Erythroblast (primary cell): ENCODE measurements around the gene CHTF18.
"Not testable (repeated sequence)": the region's sequence is repeated elsewhere in the genome, so short reads cannot be mapped to it uniquely, and the experiment has no call there.

Source experiments
- DNase-seq, 2 experiments: peaks; one replicate each; lab custom pipeline; 2025; lab: John Stamatoyannopoulos, UW
- GATA1 ChIP-seq: IDR thresholded peaks from 2 replicates; pipeline ENCODE4 v1.6.1; 2011; ENCODE audit warnings: low read depth, mild to moderate bottlenecking, control low read depth, low read length, moderate library complexity
- POLR2A ChIP-seq: IDR thresholded peaks from 2 replicates; pipeline ENCODE4 v1.6.1; 2011; ENCODE audit warnings: mild to moderate bottlenecking, low read length

The CHTF18 gene

GRCh38 chr16:804193-805048 is 16.0 kb downstream of the CHTF18 start:
- no peak for DNase-seq
- TF ChIP-seq POLR2A = no peak
- no peak for TF ChIP-seq GATA1

- no peak for DNase-seq
- no peak for TF ChIP-seq POLR2A
- no peak for TF ChIP-seq GATA1
These were observed 17.1 kb downstream of the CHTF18 start for GRCh38 chr16:805474-805873.

GRCh38 chr16:807347-808084 is 19.1 kb downstream of the CHTF18 start:
- TF ChIP-seq GATA1 (no peak), POLR2A (peak; percentile 85)

GRCh38 chr16:808085-808386 is 19.6 kb downstream of the CHTF18 start:
- TF ChIP-seq GATA1 = no peak
- TF ChIP-seq POLR2A = no peak
- DNase-seq = no peak

More at GRCh38 chr16:807347-808084, 19.1 kb downstream of the CHTF18 start:
- peak; percentile 92 to 93 for DNase-seq

GRCh38 chr16:813204-813915 is 24.9 kb downstream of the CHTF18 start:
- DNase-seq = peak; percentile 32 to 41
- TF ChIP-seq GATA1 (no peak), POLR2A (no peak)

- DNase-seq = no peak
- no peak for TF ChIP-seq GATA1
- no peak for TF ChIP-seq POLR2A
These were observed 25.5 kb downstream of the CHTF18 start for GRCh38 chr16:813916-814412.

GRCh38 chr16:814974-815373 is 26.6 kb downstream of the CHTF18 start:
- DNase-seq = no peak
- no peak for TF ChIP-seq GATA1
- no peak for TF ChIP-seq POLR2A

- DNase-seq = no peak
These were observed 27.4 kb downstream of the CHTF18 start for GRCh38 chr16:815861-816260.

GRCh38 chr16:817001-817906 is 28.8 kb downstream of the CHTF18 start:
- TF ChIP-seq POLR2A (no peak), GATA1 (no peak)
- DNase-seq = no peak

More at GRCh38 chr16:815861-816260, 27.4 kb downstream of the CHTF18 start:
- TF ChIP-seq POLR2A (no peak), GATA1 (no peak)

- no peak for DNase-seq
- TF ChIP-seq GATA1 (no peak), POLR2A (no peak)
These were observed 29.7 kb downstream of the CHTF18 start for GRCh38 chr16:818132-818531.

GRCh38 chr16:818592-818991 is 30.2 kb downstream of the CHTF18 start:
- TF ChIP-seq GATA1 = no peak
- TF ChIP-seq POLR2A = no peak
- no peak for DNase-seq

GRCh38 chr16:819336-820043 is 31.1 kb downstream of the CHTF18 start:
- DNase-seq = no peak
- no peak for TF ChIP-seq POLR2A
- TF ChIP-seq GATA1 = no peak

GRCh38 chr16:820044-820408 is 31.6 kb downstream of the CHTF18 start:
- not testable (repeated sequence) for DNase-seq
